Measurements from ENCODE around the gene TPM1.

The TPM1 gene

DNA sequence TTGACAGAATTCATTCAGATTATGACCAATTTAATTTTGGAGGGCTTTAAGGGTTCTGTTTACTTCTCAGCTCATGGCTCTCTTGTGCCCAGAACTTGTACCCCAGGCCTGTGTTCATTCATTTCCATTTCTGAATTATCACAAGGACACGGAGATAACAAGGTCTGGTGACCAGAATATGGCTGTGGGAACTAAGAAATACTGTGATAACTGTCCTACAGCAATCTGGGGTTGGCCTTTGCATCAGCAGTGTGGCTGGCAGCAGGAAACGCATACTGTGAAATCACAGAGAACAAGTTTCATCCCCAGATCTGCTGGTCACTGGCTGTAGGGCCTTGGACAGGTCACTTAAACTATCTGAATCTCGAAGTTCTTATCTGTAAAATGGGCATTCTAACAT, 41.8 kb upstream of the TPM1 start:
- no peaks in the 10 kb centered on the region for H3K4me1 ChIP-seq
- TF ChIP-seq Cebpa-rat (IDR thresholded peaks at IDR 0.05): no peak
- no peaks in the 10 kb centered on the region for H3K9me3 ChIP-seq
- no peaks in the 10 kb centered on the region for H3K27me3 ChIP-seq
- no peak overlapping the region for H3K9ac ChIP-seq
- no peaks in the 10 kb centered on the region for H4K20me1 ChIP-seq
- H3K27ac ChIP-seq: no peak overlapping the region
- no peak overlapping the region for H3K4me2 ChIP-seq
- H3K4me3 ChIP-seq: no peak overlapping the region
- H3K36me3 ChIP-seq: no peaks in the 10 kb centered on the region

DNA sequence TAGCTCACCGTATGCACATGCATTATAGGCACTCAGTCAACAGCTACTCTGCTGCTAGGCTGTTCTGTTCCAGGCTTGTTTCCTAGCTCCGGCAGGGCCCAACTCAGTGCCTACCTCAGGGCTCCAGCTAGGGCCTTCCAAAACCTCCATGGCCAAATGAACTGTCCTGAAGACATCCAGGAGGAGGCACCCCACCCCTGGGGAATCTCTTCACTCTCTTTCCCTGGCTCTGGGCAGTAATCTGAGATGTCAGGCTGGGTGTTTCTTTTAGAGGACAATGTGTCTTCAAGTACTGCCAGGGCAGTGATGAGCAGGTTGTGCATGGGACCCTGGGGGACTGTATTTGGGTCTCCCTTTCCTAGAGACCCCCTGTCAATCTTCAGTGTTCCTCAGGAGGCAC, 38.3 kb upstream of the TPM1 start:
- Histone ChIP-seq H3K27ac (no peak overlapping the region), H3K36me3 (no peaks in the 10 kb centered on the region)

DNA sequence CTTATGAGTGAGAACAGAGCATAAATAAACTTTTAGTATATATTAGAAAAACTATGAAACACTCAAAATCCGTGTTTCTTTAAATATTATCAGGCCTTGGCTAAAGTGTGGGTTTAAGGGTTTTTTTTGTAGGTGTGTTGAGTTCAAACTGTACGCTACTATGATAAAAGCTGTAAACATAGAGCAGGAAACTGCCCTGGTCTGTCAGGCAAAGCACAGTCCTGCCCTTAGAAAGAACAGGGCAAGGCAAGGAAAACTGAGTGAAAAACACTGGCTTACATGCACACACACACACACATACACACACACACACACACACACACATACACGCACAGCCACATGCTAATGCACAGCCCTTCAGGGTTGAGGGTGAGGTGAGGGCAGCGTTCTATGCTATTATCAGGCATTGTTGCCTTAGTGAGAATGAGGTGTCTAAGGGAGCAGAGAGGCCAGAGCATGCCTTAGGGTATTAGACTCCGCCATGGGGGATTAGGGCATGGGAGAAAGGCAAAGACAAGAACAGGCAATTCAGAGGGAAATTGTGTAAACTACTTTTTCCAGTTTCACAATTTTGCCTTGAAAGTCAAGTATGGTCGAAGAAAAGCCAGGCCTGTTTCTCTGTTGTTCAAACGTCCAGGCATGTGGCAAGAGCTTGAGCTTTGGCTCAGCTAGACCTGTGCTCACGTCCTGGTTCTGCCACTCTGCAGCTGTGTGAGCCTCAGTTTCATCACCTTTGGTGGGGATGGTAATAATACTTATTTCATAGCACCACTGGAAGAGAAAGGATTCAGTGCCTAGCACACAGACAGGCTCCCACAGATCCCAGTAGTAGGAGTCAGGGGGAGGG, 36.3 kb upstream of the TPM1 start:
- Histone ChIP-seq H3K4me2 (no peak overlapping the region), H3K27me3 (no peaks in the 10 kb centered on the region), H3K9ac (no peak overlapping the region), H3K9me3 (no peaks in the 10 kb centered on the region), H3K4me1 (no peaks in the 10 kb centered on the region), H3K4me3 (no peak overlapping the region), H4K20me1 (no peaks in the 10 kb centered on the region), H3K36me3 (no peaks in the 10 kb centered on the region), H3K27ac (no peak overlapping the region)
- TF ChIP-seq Cebpa-rat (IDR thresholded peaks at IDR 0.05): no peak

More for the DNA sequence above, 38.3 kb upstream of the TPM1 start:
- H3K27me3 ChIP-seq: no peaks in the 10 kb centered on the region
- no peak overlapping the region for H3K4me3 ChIP-seq
- TF ChIP-seq Cebpa-rat (IDR thresholded peaks at IDR 0.05): no peak
- H3K9me3 ChIP-seq: no peaks in the 10 kb centered on the region
- H4K20me1 ChIP-seq: no peaks in the 10 kb centered on the region
- H3K9ac ChIP-seq: no peak overlapping the region
- no peak overlapping the region for H3K4me2 ChIP-seq
- no peaks in the 10 kb centered on the region for H3K4me1 ChIP-seq

DNA sequence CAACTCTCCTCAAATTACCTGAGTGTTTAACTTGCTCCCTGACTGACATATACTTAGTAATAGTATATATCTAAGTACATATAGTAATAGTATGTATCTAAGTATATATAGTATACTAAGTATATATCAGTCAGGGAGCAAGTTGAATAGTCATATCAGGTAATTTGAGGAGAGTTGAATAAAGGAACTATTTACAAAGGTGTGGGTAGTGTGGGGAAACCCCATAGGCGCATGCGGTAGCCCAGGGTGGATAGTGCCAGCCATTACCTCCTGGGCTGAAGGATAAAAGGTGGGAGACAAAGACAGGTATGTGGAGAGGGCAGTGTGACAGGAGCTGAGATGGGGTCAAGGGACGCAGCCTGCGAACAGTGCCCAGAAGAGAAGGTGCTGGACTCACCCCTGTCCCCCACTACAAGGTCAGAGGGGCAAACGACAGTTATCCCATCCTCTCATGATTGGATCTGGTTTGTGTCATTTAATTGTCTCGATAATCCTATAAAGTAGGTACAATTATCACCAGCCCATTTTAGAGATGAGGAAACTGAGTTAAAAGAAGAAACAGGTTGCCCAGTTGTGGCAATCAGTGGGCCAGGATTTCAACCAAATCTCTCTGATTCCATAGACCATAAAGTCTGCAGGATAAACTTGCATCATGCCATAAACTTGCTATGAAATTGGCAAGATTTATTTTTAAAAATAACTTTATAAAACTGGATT, 34.1 kb upstream of the TPM1 start:
- Histone ChIP-seq H4K20me1 (no peaks in the 10 kb centered on the region), H3K36me3 (no peaks in the 10 kb centered on the region), H3K4me2 (no peak overlapping the region), H3K27ac (no peak overlapping the region), H3K27me3 (no peaks in the 10 kb centered on the region), H3K4me3 (no peak overlapping the region), H3K9me3 (no peaks in the 10 kb centered on the region), H3K4me1 (no peaks in the 10 kb centered on the region), H3K9ac (no peak overlapping the region)
- TF ChIP-seq Cebpa-rat (IDR thresholded peaks at IDR 0.05): no peak

DNA sequence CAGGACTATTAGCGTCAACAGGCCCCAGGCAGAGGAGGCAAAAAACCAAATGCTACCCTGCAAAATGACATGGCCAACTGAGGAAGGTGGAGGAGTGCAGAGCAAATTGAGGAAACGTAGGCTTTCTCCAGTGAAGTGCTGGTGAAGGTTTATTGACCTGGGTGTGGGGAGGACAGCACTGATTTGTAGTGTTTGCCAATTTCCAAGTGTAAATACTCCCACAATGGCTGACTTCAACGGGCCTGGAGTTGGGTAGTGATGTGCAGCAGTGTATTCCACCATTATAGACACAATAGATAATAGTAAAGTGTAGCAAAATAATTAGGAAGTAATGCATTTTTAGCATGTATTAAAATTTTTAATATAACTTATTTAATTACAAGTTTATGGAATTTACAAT, 32.2 kb upstream of the TPM1 start:
- Histone ChIP-seq H3K27ac (no peak overlapping the region), H4K20me1 (no peaks in the 10 kb centered on the region), H3K36me3 (no peaks in the 10 kb centered on the region), H3K27me3 (no peaks in the 10 kb centered on the region), H3K4me3 (no peak overlapping the region), H3K4me2 (no peak overlapping the region), H3K9me3 (no peaks in the 10 kb centered on the region), H3K9ac (no peak overlapping the region), H3K4me1 (no peaks in the 10 kb centered on the region)
- TF ChIP-seq Cebpa-rat (IDR thresholded peaks at IDR 0.05): no peak

DNA sequence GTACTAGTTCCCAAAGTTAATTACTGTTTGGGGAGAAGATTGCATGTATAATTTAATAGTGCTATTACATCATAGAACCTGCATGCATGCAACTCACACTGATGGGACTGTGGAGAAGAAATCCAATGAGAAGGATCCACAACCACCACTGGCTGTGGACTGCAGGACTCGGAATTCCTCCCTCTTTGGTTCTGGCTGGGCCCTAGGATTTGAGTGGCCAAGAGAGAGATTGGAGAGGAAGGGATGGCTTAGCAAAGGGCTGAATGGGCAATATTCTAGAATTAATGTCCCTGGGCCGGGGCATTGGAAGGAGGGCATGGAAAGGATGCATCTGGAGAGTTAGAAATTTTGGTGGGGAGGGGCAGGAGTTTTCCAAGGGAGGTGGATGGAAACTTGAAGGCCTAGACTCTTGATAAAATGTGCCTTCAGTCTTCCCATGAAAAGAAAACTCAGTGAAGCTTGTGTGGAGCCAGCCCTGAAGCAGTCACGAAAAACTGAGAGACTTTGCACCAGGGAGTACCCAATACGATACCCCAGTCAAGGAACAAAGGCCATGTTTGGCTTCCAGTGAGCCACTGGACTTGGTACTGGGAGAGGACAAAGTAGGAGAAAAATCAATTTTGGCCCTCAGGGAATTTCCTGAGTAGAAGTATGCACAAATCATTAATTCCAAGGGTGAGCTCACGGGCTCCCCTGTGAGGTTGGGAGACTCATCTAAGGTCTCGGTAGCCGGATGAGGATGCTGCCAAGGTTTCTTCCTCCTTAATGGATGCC, 31.4 kb upstream of the TPM1 start:
- H3K27me3 ChIP-seq: no peaks in the 10 kb centered on the region
- no peak overlapping the region for H3K4me3 ChIP-seq
- H3K4me2 ChIP-seq: no peak overlapping the region
- H3K9me3 ChIP-seq: no peaks in the 10 kb centered on the region
- no peak for TF ChIP-seq Cebpa-rat (IDR thresholded peaks at IDR 0.05)
- H3K9ac ChIP-seq: no peak overlapping the region
- no peaks in the 10 kb centered on the region for H4K20me1 ChIP-seq
- no peaks in the 10 kb centered on the region for H3K4me1 ChIP-seq
- H3K36me3 ChIP-seq: no peaks in the 10 kb centered on the region
- no peak overlapping the region for H3K27ac ChIP-seq

DNA sequence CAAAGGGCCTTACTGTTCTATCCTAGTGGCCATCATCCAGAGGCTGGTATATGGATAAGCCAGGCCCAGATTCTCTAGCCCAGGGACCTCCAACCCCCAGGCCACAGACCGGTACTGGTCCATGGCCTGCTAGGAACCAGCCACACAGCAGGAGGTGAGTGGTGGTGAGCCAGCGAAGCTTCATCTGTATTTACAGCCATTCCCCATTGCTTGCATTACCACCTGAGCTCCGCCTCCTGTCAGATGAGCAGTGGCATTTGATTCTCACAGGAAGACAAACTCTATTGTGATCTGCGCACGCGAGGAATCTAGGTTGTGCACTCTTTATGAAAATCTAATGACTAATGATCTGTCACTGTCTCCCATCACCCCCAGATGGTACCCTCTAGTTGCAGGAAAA, 30.1 kb upstream of the TPM1 start:
- Histone ChIP-seq H3K9ac (no peak overlapping the region), H3K4me1 (no peaks in the 10 kb centered on the region), H3K4me2 (no peak overlapping the region), H3K36me3 (no peaks in the 10 kb centered on the region), H3K4me3 (no peak overlapping the region), H3K27me3 (no peaks in the 10 kb centered on the region), H3K27ac (no peak overlapping the region), H4K20me1 (no peaks in the 10 kb centered on the region), H3K9me3 (no peaks in the 10 kb centered on the region)
- TF ChIP-seq Cebpa-rat (IDR thresholded peaks at IDR 0.05): no peak

DNA sequence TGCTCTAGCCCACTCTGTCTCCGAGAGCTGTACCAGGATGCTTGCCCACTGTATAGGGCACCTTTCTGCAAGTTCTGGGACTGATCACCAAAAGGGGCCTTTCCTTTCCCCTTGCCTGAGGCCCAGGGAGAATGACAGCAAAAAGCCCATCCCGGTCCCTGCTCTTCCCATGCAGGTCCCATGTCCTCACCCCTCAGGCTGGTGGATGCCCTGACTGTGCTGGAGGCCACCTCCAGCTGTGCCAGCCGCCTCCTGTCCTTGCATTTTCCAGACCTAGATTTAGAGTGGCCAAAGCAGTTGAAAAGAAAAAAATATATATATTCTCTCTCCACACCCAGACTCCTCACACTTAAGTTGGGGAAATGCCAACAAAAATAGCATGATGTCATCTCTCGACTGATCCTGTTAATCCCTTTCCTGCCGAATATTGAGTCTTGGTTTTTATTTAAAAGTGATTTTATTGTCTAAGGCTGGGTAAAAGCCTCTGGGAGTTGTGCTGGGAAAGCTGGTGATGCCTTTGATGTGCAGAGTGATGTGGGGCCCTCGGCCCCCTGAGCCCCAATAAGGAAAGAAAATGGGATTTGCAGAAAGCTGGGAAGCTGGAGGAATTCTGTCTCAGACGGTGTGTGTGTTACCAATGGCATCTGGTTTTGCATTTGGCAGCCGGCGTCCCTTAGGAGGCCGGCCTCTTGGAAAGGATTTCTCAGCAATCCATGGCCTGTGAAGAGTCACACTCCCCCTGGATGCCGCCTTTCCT, 29.3 kb upstream of the TPM1 start:
- Histone ChIP-seq H3K9me3 (no peaks in the 10 kb centered on the region), H3K4me3 (no peak overlapping the region), H3K9ac (no peak overlapping the region), H4K20me1 (no peaks in the 10 kb centered on the region), H3K4me2 (no peak overlapping the region), H3K27ac (no peak overlapping the region), H3K27me3 (no peaks in the 10 kb centered on the region), H3K4me1 (no peaks in the 10 kb centered on the region), H3K36me3 (no peaks in the 10 kb centered on the region)
- TF ChIP-seq Cebpa-rat (IDR thresholded peaks at IDR 0.05): no peak

DNA sequence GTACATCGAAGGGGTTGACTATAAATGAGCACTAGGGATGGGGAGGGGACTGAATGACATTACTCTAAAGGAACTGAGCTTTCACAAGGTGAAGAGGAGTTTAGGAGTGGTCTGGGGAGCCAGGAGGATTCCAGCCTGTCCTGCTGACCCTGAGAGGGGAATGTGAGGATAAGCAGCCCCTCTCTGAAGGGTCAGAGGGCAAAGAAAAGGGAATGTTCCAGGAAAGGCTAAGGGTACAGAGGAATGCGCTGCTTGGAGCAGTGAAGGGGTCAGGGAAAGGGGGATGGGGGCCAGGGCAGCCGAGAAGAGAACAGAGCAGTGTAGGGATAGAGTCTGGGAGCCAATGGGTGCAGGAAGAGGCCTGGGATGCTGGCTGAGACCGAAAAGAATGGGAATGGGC, 28.0 kb upstream of the TPM1 start:
- Histone ChIP-seq H3K36me3 (no peaks in the 10 kb centered on the region), H3K9me3 (no peaks in the 10 kb centered on the region), H3K4me1 (no peaks in the 10 kb centered on the region), H4K20me1 (no peaks in the 10 kb centered on the region), H3K4me2 (no peak overlapping the region), H3K4me3 (no peak overlapping the region), H3K9ac (no peak overlapping the region), H3K27me3 (no peaks in the 10 kb centered on the region), H3K27ac (no peak overlapping the region)
- no peak for TF ChIP-seq Cebpa-rat (IDR thresholded peaks at IDR 0.05)
